D721Med (cell line): ENCODE measurements around the gene NBDY.

Source experiments
- DNase-seq: peaks from one replicate; pipeline ENCODE4 v3.0.0; 2011; ENCODE audit warnings: low spot score; ENCODE audit not compliant: insufficient read length
- FAIRE-seq: peaks from 2 replicates; lab custom pipeline; 2011; peaks lifted over from hg19 to GRCh38; lab: Jason Lieb, UNC
- TF ChIP-seq, protein P1 (sequence below): IDR thresholded peaks from 2 replicates; pipeline ENCODE4 v1.5.1; 2012; ENCODE audit warnings: mild to moderate bottlenecking, control low read depth; ENCODE audit not compliant: insufficient read depth; ENCODE audit errors: missing control alignments

Gene NBDY

DNA sequence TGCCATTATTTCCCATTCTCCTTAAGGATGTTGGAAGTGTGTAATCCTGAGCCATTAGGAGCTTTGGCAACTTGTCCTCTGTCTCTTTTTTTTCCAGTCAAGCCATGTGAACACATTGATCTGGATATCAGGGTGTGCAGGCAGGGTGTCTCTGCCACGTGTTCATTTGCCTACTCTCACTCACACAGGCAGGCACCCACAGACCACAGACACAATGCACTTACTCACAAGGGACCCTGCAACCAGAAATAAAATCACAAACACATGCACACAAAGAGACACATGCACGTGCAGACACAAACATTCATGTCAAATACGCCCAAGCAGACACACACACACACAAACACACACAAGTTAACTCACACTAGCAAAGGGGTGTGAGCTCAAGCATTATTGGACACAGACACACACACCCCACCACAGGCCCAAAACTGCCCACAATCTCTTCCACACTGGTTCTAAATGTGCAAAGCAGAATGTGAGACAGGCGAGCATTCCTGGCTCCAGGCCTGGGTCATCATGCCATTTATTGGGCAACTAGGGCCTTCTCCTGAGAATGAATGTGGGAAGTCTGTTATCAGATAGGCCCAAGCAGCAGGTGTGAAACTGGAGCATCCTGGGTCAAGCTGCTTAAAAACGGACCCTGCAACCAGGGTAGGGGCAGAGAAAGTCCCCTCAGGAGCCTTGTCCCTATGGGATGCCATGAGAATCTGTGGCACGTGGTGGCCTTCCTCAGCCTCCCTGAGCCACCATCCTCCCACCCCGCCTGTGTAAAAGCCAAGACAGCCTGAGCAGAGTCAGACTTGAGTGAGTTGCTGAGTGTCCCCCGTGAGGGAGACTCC lies 63.4 kb downstream of the NBDY start:
- DNase-seq = no peak
- no peak for FAIRE-seq
- TF ChIP-seq, protein P1, sequence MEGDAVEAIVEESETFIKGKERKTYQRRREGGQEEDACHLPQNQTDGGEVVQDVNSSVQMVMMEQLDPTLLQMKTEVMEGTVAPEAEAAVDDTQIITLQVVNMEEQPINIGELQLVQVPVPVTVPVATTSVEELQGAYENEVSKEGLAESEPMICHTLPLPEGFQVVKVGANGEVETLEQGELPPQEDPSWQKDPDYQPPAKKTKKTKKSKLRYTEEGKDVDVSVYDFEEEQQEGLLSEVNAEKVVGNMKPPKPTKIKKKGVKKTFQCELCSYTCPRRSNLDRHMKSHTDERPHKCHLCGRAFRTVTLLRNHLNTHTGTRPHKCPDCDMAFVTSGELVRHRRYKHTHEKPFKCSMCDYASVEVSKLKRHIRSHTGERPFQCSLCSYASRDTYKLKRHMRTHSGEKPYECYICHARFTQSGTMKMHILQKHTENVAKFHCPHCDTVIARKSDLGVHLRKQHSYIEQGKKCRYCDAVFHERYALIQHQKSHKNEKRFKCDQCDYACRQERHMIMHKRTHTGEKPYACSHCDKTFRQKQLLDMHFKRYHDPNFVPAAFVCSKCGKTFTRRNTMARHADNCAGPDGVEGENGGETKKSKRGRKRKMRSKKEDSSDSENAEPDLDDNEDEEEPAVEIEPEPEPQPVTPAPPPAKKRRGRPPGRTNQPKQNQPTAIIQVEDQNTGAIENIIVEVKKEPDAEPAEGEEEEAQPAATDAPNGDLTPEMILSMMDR = no peak

DNA sequence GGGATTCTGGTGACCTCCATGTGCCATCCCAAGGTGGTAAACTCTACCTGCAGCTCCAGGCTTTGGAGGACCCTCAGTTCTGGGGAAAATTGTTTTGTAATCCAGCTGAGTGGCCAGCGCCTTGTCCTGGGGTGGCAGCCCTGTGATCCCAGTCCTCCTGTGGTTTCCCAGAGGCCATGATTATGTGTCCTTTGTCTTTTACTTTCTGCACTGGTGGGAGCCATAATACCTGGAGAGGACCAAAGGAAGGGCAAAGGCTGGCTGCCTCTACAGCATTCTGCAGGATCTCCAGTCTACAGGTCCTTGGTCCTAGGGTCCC lies 64.0 kb downstream of the NBDY start:
- no peak for DNase-seq
- FAIRE-seq = no peak
- TF ChIP-seq, protein P1 = no peak

DNA sequence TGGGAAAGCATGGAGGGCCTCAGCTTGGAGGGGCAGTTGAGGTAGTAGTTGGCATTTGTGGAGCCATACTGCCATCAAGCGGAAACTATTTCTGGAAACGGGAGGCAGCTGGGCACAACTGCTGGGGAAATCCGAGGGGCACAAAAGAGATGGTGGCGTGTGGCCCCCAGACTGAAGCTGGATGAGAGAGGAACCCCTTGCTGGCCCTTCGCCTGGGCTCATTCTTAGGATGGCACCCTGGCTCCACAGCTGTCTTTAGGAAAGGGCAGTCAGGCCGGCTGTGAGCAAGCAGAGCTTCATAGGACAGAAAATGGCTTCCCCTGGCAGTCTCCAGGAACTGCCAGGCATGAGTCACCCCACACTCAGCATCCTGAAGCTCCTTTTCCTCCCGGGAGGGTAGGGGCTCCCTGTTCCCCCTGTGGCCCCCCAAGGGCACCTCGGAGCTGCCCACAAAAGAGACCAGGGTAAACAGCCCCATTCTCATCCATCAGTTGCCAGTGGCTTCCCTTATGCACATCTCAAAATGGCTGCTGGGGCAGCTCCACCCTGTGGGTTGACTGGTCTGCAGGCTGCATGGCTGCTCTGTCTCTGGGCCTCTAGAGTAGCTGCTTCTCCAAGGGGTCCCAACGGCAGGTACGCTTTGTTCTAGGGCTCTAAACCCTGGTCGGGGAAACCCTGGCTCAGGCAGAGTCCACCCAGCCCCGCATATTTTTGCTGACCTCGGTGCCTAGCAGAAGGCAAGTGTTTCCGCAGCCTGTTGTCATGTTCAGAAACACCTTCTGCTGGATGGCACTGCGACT lies 64.7 kb downstream of the NBDY start:
- DNase-seq = no peak
- TF ChIP-seq, protein P1 = no peak
- no peak for FAIRE-seq

DNA sequence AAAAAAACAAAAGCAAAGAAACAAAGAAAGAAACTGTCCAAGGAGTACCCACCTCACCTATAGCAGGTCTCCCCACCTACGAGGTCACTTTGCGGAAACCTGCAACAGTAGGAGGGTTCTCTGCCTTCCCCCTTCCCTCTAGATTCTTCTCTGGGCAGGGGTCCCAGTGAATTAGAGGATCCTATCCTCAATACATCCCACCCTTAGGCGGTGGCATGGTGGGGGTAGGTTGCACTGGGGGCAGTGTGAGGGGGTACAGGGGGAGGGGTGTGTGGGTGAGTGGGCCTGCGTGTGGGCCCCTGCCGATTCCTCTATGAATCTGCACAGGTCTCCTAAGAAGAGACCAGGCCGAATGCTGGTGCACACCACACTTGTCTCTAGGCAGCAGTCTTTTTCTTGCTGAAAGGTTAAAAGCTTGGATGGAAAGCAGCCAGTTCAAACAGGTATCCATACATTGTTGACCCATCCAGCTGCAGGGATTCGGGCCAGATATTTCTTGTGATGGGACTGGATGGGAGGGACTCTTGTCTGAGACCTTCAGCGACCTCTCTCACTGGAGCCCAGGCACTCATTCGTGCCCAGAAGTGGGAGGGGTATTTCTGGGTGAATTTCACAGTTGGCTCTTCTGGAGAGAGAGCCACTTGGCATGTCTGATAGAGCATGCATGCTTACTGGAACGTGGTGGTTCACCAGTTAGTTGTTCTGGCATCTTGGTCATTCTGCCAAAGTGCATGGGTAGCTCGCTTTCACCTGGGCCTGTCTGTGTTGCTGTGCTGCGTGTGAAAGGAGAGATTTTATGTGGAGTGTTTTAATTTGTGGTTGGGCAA lies 65.6 kb downstream of the NBDY start:
- FAIRE-seq (no peak), DNase-seq (no peak)
- TF ChIP-seq, protein P1 = no peak

DNA sequence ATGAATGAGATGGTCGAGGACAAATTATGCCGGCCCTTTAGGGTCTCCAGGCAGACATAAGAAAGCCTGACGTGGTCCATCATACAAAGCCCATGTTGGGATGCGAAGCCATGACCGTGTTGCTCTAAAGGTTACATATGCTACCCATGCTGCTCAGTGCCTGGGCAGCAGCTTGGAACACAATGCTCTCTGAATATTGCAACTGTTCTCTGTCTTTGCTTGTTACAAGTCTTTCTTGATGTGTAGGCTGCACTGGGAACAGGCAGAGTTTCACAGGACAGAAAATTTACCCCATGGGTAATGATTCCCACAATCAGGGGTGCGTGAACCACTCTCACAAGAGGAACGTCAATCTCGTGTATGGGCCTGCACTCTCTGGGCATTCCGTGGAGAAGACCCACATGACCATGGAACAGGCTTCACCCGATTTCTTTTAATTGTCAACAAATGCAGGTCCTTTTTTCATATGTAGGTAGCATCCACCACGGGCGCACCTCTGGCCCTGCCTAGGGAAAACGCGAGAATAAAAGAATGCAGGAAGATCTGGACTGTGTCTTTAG lies 66.3 kb downstream of the NBDY start:
- TF ChIP-seq, protein P1 = no peak
- DNase-seq (no peak), FAIRE-seq (no peak)

DNA sequence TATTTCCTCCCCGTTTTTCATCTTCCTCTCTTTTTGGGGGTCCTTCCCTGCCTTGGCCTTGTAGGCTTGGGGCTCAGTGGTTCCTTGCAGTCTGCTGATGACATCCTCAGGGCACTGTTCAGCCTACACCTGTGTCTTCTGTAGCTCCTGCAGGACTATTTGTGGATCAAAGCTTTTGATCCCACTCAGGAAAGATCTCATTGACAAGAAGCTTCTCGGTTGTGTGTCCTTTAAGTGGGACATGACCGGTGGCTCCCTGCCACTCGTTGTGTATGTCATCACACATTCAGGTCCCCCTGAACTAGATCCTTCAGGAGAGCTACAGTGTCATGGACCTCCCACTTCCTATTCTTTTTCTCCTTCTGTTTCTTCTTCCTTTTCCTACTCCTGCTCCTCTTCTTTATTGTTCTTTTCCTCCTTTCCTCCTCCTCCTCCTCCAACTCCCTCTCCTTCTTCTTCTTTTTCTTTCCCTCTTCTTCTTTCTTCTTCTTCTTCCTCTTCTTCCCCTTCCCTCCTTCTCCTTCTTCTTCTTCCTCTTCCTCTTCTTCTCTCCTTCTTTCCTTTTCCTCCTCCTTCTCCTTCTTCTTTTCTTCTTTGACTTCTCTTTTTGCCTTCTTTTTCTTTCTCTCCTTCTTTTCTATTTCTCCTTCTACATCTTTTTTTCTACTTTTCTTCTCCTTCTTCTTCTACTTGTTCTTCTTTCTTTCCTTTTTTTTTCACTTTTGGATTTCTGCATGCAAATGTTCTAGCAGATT lies 67.8 kb downstream of the NBDY start:
- TF ChIP-seq, protein P1 = no peak
- no peak for FAIRE-seq
- DNase-seq = no peak
